NCI-H526 treated with DMSO at 0.1 percent for 48 hours (cell line): ENCODE data around the gene ROCK2.
A peak's percentile ranks its signal among the peaks of the same experiment; 100 is the strongest.

ENCODE experiments used
- DNase-seq: peaks from one replicate; lab custom pipeline; 2025; lab: John Stamatoyannopoulos, UW

ROCK2 gene

DNA sequence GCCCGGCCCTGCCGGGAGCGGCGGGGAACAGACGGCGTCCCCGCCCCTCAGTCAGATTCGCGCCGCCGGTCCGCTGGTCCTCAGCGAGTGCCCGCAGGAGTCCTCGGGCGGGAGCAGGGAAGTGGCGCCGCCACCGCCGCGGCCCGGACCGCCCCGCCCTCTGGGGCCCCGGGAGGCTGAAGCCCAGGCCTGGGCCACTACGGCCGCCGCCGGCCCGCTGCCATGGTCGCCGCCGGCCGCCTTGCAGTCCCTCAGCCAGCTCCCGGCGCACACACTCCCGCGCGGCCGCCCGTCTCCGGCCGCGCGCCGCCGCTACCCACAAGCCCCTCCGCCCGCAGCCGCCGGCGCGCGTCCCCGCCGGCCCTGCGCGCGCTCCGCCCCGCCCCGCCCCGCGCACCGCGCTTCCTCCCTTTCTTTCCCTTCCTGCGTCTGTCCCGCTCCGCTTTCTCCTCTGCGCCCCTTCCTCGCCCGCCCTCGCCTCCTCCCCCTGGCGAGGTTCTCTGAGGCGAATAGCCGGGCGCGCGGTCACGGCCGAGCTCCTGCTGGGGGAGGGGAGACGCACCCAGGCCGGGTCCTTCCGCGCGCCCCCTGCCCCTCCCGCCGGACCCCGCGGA, at the start of gene ROCK2:
TSS of gene ROCK2 (minus strand) at position 295 of the 614 bp plus-strand sequence. CDS start 500 bp downstream, outside the sequence.
- peak; percentile 85 for DNase-seq

DNA sequence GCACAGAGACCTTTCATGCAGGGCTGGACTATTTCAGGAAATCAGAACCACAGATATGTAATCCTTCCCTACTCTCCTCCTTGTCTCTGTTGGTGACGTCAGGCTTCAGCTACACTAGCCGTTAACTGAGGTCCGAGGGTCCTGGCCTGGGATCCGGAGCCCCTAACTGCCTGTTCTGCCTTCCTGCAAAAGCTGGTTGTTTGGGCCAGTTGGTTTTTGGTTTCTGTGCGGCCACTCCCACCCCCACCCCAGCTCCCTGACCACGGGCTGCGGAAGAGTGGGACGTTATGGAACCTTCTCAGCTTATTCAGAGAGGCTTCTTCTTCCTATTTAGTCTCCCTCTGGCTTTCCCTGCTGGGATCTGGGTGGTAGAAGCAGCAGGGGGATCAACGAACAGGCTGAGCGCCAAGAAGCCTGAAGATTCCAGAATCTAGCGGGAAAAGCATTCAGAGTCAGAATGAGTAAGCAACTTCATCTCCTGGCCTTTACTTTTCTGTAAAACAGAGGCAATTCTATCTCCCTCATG, 49.3 kb upstream of the ROCK2 start:
- DNase-seq = no peak

DNA sequence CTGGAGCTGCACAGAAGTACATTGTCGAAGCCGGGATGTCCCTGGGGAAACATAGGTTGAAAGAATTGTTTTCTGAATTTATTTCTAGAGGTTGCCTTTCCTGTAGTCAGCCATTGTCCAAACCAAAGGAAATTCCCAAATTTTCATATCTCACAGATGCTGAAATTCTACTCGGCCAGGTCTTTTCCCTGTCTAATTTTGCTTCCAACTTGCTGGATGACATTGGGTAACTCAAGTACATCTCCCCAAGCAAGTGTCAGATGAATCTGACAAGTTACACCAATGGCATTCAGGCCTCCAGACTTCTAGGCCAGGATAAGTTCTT, 47.5 kb upstream of the ROCK2 start:
- no peak for DNase-seq

DNA sequence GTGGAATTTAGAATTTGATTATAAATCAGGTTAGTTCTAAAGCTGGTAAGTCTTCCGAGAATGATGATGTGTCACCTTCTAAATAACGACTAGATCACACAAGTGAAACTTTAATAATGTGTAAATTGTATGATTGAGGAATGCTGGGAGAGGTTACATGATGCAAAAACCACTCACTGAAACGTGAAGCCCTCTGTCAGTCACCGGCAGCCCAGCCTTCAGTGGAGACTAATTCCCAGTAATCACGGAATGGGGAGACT, 45.9 kb upstream of the ROCK2 start:
- no peak for DNase-seq

- DNase-seq = no peak
Observed at GRCh38 chr2:11389551-11390398, 45.3 kb upstream of the ROCK2 start.

DNA sequence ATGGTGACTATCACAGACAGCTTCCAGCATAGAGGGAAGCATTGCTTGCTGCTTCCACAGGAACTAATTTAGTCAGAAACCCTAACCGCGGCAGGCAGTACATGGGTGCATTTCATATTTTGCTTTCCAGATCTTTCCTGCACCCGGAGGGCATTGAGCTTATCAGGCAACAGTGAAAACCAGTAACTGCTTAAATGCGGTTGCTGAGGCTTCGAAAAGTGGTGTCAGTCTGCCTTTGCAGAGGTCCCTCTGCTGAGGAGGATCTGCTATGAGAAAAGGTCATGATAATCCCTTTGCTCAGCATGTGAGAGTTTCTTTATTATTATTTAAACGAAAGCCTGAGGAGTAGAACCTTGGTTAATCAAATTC, 44.6 kb upstream of the ROCK2 start:
- no peak for DNase-seq

GRCh38 chr2:11388262-11389051, 44.0 kb upstream of the ROCK2 start:
- no peak for DNase-seq

DNA sequence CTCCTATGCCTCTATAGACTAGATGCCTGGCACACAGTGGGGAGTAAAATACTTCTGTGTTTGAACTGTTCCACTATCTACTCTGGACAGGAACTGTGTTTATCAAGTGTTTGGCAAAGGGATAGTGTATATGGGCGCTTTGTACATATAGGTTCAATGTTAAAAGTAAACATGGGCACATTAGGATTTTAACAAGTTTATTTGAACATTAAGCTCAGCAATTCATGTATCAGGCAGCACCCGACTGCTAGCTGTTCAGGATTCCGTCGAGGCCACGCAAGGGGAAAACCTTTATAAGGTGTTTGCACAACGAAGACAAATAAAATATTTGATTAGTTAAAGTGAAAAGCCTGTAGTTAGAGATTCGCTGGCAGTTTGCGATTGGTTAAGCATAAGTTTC, 43.4 kb upstream of the ROCK2 start:
- no peak for DNase-seq

DNA sequence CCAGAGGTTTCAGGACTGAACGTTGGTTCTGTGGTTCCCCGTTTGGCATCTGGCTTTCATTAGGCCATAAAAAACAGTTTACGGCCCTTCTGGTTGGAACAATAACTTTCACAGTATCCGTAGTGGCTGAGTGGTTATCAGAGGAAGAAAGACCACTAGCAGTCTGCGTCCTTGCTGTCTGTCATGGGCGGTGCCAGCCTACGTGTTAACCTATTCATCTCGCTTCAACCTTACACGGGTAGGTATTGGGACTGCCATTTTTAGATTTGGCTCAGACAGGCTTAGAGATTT, 42.6 kb upstream of the ROCK2 start:
- no peak for DNase-seq

DNA sequence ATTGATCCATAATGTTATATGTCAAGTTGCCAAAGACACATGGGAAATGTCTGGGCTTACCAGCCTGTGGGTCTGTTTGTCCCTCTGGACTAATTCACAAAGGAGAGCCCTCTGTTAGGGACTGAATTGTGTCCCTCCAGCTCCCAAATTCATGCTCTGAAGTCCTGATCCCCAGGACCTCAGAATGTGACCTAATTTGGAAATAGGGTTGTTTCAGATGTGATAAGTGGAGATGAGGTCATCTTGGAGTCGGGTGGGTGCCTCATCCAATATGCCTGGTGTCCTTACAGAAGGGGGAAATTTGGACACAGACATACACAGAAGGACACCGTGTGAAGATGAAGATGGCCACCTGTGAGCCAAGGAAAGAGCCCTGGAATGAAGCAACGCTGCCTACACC, 41.4 kb upstream of the ROCK2 start:
- DNase-seq = no peak

GRCh38 chr2:11385216-11385615, 40.8 kb upstream of the ROCK2 start:
- no peak for DNase-seq

- no peak for DNase-seq
Observed at GRCh38 chr2:11379558-11379957, 35.1 kb upstream of the ROCK2 start.

DNA sequence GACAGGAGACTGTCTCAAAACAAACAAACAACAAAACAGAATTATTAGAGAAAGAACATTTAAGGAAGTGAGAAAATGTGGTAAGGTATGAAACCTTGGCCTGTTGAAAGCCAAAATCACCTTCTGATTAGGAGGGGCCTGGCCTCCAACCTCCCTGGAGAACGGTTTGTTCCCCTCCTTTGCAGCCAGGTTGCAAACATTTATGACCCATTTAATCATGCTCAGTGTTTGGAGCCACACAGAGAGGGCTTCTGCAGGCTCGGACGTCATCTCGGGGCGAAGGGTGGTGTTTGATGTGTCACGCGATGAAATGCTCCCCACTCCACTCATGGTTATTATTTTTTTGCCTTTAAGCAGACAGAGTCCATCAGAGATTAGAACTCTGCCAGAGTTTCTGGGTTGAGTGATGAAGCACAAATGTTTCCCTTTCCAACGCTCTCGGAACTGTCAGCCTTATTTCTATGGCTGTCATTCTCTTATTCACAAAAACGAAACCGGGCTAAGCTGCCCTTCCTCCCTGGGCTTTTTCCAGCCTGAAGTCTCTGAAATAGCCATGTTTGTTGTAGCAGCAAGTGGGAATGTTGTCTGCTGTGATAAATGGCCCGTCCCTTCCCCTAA, 33.6 kb upstream of the ROCK2 start:
- DNase-seq = no peak

DNA sequence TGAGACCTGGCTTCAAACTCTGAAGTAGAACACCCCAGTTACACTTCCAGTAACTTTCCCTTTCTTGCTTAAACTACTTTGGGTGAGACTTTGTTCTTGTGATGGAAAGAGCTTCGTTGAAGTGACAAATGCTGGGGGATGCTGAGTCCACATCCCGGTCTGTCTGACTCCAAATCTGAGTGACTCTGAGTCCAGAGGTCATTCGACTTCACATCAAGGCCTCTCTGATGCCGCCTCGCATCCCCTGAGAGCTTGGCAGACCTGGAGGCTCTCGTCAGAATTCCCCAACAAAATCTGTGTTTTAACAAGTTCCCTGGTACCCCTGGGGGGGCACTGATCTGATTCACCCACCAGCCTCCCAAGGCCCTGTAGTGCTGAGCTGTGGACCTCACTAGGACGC, 31.6 kb upstream of the ROCK2 start:
- no peak for DNase-seq

DNA sequence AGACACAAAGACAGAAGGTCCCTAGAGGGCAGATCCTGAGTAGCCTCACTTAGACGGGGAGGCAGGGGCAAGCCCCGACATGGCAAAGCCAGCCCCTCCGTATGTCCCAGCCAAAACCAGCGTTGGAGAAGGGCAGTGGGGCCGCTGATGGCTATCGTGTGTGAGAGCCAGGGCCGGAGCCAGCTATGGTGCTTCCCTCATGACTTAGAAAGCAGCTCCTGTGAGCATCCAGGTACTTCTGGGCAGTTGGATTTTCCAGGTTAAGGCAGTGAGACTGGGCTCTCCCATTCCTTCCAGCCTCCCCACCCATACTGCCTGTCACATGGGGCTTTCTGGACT, 31.2 kb upstream of the ROCK2 start:
- no peak for DNase-seq

DNA sequence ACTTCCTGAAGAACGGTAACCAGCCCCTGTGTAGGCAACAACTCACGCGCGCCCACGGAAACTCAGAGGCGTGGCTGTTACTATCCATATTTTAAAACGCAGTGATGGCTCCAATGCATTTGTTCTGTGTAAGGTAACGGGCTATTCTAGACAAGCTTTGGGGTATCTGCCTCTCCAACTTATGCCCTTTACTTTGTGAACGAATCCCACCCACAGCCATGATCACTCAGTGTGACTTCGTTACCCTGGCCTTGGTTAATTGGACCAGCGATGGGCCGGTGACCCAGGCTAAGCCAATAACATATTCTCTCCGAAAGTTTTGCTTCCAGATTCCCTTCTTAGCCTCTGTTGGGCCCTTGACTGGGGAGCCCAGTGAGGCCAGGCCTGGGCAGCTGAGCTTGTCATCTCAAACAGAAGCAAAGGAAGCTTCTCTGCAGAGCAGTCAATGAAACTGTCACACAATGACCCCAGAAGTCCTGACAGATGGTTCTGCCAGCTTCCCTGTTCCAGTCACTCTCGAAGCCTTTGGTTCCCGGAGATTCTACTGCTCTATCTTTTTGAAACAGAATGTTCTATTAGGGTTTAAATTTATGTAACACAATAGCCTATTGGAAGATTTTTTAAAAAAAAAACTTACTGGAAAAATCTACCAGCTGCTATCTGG, 30.7 kb upstream of the ROCK2 start:
- no peak for DNase-seq

DNA sequence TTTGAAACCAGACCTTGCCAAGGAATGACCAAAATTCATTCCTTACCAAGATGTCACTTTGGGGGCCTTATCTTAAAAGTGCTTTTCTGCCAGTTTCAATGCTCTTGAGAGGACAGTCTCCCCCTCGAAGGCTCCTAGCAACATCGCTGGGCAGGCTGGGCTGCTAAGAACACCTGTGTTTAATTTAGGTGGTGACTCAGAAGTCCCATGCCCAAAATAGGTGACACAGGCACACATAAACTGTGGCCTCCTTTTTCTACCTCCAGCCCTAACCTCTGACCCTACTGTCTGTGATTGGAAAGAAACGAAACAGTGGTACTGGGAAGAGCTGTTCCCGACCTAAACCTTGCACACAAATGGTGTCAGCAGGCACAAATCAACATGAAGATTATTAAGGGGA, 28.7 kb upstream of the ROCK2 start:
- no peak for DNase-seq

DNA sequence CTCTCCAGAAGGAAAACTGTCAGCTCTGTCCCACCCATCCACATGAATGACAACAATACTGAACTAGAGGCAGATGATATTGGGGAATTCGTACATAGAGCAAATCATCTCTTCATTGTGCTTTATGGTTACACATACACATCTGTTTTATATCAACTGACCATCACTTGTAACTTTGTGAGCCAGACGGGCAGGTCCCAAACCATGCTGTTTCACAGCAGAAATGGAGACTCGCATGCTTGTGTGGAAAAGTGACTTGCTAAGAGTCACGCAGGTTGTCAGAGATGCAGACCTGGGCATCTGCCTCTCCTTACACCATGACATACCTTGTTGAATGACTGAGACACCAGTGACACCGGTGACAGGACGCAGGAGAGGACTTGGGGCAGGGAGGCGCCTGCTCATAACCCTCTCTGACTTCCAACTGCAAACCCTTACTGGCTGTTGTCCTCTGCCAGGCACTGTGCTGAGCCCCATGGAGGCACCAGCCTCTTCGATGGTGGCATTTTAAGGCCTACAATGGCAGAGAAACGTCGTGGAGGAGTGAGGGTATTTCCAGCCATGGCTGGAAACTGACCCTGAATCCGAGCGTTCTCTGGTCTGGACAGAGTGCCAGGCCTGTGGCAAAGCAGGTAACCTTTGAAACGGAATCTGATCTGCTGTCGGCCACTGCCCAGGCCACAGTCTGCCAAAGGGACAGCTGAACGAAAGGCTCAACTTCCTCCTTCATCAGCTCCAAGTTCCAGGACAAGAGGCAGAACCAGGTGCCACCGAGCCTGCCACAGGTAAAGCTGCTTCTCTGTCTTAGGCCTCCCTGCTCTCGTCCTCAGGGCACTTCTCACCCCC, 26.9 kb upstream of the ROCK2 start:
- no peak for DNase-seq

GRCh38 chr2:11370377-11371091, 26.1 kb upstream of the ROCK2 start:
- DNase-seq = no peak

DNA sequence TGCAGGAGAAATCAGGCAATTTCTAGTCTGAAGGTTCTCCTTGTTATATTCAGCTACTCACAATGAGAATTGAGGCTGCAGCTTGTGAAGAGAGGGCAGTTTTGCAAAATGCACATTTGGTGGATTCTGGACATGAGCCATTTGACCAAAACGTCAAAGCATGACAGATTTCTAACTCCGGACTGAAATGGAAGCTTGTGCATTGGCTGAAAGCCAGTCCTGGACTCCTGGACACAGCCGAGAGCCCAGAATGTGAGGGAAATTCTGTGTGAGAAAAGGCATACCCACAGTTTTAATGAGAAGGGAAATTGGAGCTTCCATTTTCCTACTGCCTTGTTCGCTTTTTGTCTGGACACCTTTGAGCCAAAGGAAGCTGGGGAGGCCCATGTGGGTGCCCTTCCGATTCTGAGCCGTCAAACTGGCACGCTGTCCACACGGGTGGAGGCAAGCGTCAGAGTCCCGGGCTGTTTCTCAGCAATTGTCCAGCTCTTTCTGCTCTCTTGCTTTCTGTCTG, 23.7 kb upstream of the ROCK2 start:
- no peak for DNase-seq
